Endothelial cell of umbilical vein (primary cell): ENCODE data around the gene DCK. TPM values are rescaled to one million over a fixed set of nuclear protein-coding genes. Genes with fewer than 3 reads are reported as not detected.

Experiments
- BruUV-seq: library from RNA; stranded (reverse); fragments of 400-500 nt; replicated peaks from 2 replicates; lab custom pipeline; 2021; lab: Mats Ljungman, UMichigan
- CTCF ChIA-PET: fragments of 300-600, 350-600 bp; sonication (Branson Sonifier 250); formaldehyde crosslinking; loops from one replicate; lab custom pipeline; 2021; ENCODE audit warnings: antibody characterized with exemption, inconsistent platforms; lab: Charles Lee
- POLR2A ChIA-PET: fragments of 300-600, 350-600 bp; sonication (Branson Sonifier 250); formaldehyde crosslinking; loops from one replicate; lab custom pipeline; 2021; ENCODE audit warnings: antibody characterized with exemption, inconsistent platforms; lab: Charles Lee
- DNase-seq: peaks from one replicate; pipeline ENCODE4 v3.0.0-alpha.2; 2011; ENCODE audit warnings: low read depth, low spot score
- FAIRE-seq: peaks from 2 replicates; lab custom pipeline; 2011; peaks lifted over from hg19 to GRCh38; lab: Jason Lieb, UNC
- H2AFZ ChIP-seq: 2 replicates; pipeline ENCODE4 v1.6.0; 2012; ENCODE audit warnings: low read depth, low read length, control low read depth, inconsistent platforms
- H3K27ac ChIP-seq: 2 replicates; pipeline ENCODE4 v1.5.1; 2011; ENCODE audit warnings: low read depth, mild to moderate bottlenecking, control low read depth, low read length, moderate library complexity; ENCODE audit not compliant: insufficient read depth
- H3K27me3 ChIP-seq, 2 experiments: 2 replicates each; pipeline versions ENCODE4 v1.6.0 to v1.6.1; 2011; ENCODE audit warnings: low read length in 2 of 2, mixed read lengths in 1 of 2; ENCODE audit not compliant: control insufficient read depth in 2 of 2, insufficient read depth in 2 of 2
- H3K36me3 ChIP-seq, 2 experiments: 2 replicates in 1 of 2; 3 replicates in 1 of 2; pipeline ENCODE4 v1.5.1; 2011; ENCODE audit warnings: low read length in 2 of 2, mild to moderate bottlenecking in 1 of 2, moderate library complexity in 1 of 2; ENCODE audit not compliant: control insufficient read depth in 2 of 2, insufficient read depth in 2 of 2; ENCODE audit errors: extremely low read depth in 1 of 2
- H3K4me1 ChIP-seq: 3 replicates; pipeline ENCODE4 v1.5.1; 2011; ENCODE audit warnings: mild to moderate bottlenecking, low read length; ENCODE audit not compliant: control insufficient read depth, insufficient read depth; ENCODE audit errors: extremely low read depth
- H3K4me2 ChIP-seq: 2 replicates; pipeline ENCODE4 v1.6.1; 2011; ENCODE audit warnings: low read length, control low read depth, mixed read lengths; ENCODE audit not compliant: insufficient read depth
- H3K4me3 ChIP-seq, 3 experiments: fragments of 200-600 bp in 1 of 3; sonication (generic), shearing (Covaris generic) in 1 of 3; replicated peaks in 1 of 3; 2 replicates each; pipeline ENCODE4 v1.5.1; 2011 to 2016; ENCODE audit warnings: control low read depth in 3 of 3, low read length in 3 of 3, mild to moderate bottlenecking in 2 of 3, inconsistent platforms in 1 of 3, low read depth in 1 of 3, moderate library complexity in 1 of 3; ENCODE audit not compliant: insufficient read depth in 1 of 3
- H3K79me2 ChIP-seq: 2 replicates; pipeline ENCODE4 v1.6.0; 2012; ENCODE audit warnings: low read length, inconsistent platforms; ENCODE audit not compliant: control insufficient read depth, insufficient read depth
- H3K9ac ChIP-seq: replicated peaks from 2 replicates; pipeline ENCODE3; 2011; ENCODE audit warnings: low read length, control low read depth; ENCODE audit not compliant: insufficient read depth; ENCODE audit errors: extremely low read depth
- H3K9me1 ChIP-seq: replicated peaks from 3 replicates; pipeline ENCODE4 v1.6.0; 2011; ENCODE audit warnings: mild to moderate bottlenecking, low read length; ENCODE audit not compliant: control insufficient read depth, insufficient read depth; ENCODE audit errors: extremely low read depth
- H3K9me3 ChIP-seq: replicated peaks from 2 replicates; pipeline ENCODE4 v1.5.1; 2012; ENCODE audit warnings: low read length, inconsistent platforms; ENCODE audit not compliant: control insufficient read depth, insufficient read depth
- H4K20me1 ChIP-seq: replicated peaks from 2 replicates; pipeline ENCODE3; 2011; ENCODE audit warnings: mild to moderate bottlenecking, low read length; ENCODE audit not compliant: control insufficient read depth, insufficient read depth; ENCODE audit errors: extremely low read depth
- EZH2 ChIP-seq: IDR thresholded peaks from 2 replicates; pipeline ENCODE4 v1.6.1; 2012; ENCODE audit warnings: borderline replicate concordance, low read depth, mild to moderate bottlenecking, moderate library complexity, low read length, inconsistent platforms; ENCODE audit not compliant: severe bottlenecking
- FOS ChIP-seq: IDR thresholded peaks from 2 replicates; pipeline ENCODE4 v1.6.1; 2011; ENCODE audit warnings: mild to moderate bottlenecking, low read length, moderate library complexity, borderline replicate concordance; ENCODE audit not compliant: insufficient read depth
- GATA2 ChIP-seq: IDR thresholded peaks from 2 replicates; pipeline ENCODE4 v1.7.0; 2011; ENCODE audit warnings: low read depth, mild to moderate bottlenecking, moderate library complexity, mixed read lengths, low read length; ENCODE audit not compliant: insufficient read length, insufficient read depth
- JUN ChIP-seq: IDR thresholded peaks from 2 replicates; pipeline ENCODE4 v1.6.1; 2011; ENCODE audit warnings: borderline replicate concordance, low read depth; ENCODE audit not compliant: insufficient read length, insufficient read depth
- MYC ChIP-seq: IDR thresholded peaks from one replicate; pipeline ENCODE4 v1.6.1; 2011; ENCODE audit warnings: mild to moderate bottlenecking, low read depth, low read length
- POLR2A ChIP-seq: IDR thresholded peaks from 2 replicates; pipeline ENCODE4 v1.6.1; 2012; ENCODE audit warnings: low read depth, mild to moderate bottlenecking, control low read depth, low read length
- POLR2AphosphoS5 ChIP-seq: IDR thresholded peaks from 2 replicates; pipeline ENCODE4 v1.6.1; 2012; ENCODE audit warnings: low read depth, mild to moderate bottlenecking, control low read depth, low read length, moderate library complexity; ENCODE audit not compliant: insufficient read depth
- dilution Hi-C: fragments of 300-500 bp; cut with MboI; formaldehyde crosslinking; loops from one replicate; pipeline ENCODE4 v1.15.0; 2019; ENCODE audit warnings: low sequenced_read_pairs; ENCODE audit not compliant: extremely low pct_ligation_motif_present
- intact Hi-C: fragments of 100-400 bp; cut with micrococcal nuclease; formaldehyde crosslinking; loops from one replicate; pipeline ENCODE4 v1.10.0; 2022
- polyA plus RNA-seq, 4 experiments: library from polyadenylated mRNA; depleted of rRNA in 3 of 4; stranded (reverse) in 3 of 4; unstranded in 1 of 4; fragments of >200 nt; gene quantifications; 2 replicates each; pipeline versions ENCODE4 v1.2.1 to v1.2.3, GENCODE V29; 2011 to 2012; ENCODE audit warnings: missing spikeins in 1 of 4
- total RNA-seq: library from RNA; stranded (reverse); gene quantifications from 2 replicates; pipeline ENCODE4 v1.2.3, GENCODE V29; 2021
- TF ChIP-seq, protein P1 (sequence below), 2 donors: IDR thresholded peaks; 1 replicate in 1 of 2; 2 replicates in 1 of 2; pipeline ENCODE4 v1.5.1; 2011; ENCODE audit warnings: low read length in 2 of 2, mild to moderate bottlenecking in 2 of 2, moderate library complexity in 2 of 2, control low read depth in 1 of 2, inconsistent platforms in 1 of 2, low read depth in 1 of 2; ENCODE audit not compliant: insufficient read depth in 1 of 2; ENCODE audit errors: extremely low read depth in 1 of 2
- TF ChIP-seq, protein P2 (sequence below): IDR thresholded peaks from 2 replicates; pipeline ENCODE4 v1.6.1; 2011; ENCODE audit not compliant: insufficient read depth, insufficient read length

Gene DCK
- total and polyA plus RNA-seq, 2 donors (not counting 3 experiments of a cell fraction or from before 2014, with no cell fraction given) = 4.8 to 19.9 TPM

DNA sequence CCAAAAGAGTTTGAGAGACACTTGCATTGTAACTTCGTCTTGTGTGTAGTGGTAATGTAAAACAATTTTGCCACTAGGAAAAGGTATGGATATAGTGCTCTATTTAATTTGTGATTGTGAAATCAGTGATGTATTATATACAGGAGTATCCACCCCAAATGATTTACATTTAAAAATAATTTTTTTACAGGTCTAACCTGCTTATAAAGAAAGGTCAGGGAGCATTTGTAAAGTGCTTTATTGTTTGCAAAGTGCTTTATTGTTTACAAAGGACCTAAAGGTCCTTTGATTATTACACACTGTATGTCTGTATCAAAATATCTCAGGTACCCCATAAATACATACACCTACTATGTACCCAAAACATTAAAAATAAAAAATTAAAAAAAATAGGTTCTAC, 70.3 kb downstream of the DCK start:
- no peaks in the 10 kb centered on the region for H3K27me3 ChIP-seq
- TF ChIP-seq, protein P1, sequence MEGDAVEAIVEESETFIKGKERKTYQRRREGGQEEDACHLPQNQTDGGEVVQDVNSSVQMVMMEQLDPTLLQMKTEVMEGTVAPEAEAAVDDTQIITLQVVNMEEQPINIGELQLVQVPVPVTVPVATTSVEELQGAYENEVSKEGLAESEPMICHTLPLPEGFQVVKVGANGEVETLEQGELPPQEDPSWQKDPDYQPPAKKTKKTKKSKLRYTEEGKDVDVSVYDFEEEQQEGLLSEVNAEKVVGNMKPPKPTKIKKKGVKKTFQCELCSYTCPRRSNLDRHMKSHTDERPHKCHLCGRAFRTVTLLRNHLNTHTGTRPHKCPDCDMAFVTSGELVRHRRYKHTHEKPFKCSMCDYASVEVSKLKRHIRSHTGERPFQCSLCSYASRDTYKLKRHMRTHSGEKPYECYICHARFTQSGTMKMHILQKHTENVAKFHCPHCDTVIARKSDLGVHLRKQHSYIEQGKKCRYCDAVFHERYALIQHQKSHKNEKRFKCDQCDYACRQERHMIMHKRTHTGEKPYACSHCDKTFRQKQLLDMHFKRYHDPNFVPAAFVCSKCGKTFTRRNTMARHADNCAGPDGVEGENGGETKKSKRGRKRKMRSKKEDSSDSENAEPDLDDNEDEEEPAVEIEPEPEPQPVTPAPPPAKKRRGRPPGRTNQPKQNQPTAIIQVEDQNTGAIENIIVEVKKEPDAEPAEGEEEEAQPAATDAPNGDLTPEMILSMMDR (IDR thresholded peaks at IDR 0.05; ENCODE audit: extremely low read depth in 1 of 2, insufficient read depth in 1 of 2, low read depth in 1 of 2, low read length in 2 of 2) = no peak
- TF ChIP-seq MYC (no peak), POLR2A (no peak), POLR2AphosphoS5 (no peak), JUN (no peak), GATA2 (no peak), EZH2 (no peak), FOS (no peak)
- TF ChIP-seq, protein P2, sequence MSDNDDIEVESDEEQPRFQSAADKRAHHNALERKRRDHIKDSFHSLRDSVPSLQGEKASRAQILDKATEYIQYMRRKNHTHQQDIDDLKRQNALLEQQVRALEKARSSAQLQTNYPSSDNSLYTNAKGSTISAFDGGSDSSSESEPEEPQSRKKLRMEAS = no peak
- FAIRE-seq = no peak
- H3K79me2 ChIP-seq = no peaks in the 10 kb centered on the region
- BruUV-seq = no TSS peak
- no peak overlapping the region for H3K27ac ChIP-seq
- no peak overlapping the region for H3K4me3 ChIP-seq
- DNase-seq = no peak
- ChIA-PET POLR2A (no interaction called here), CTCF (interaction anchor here (1.4 kb wide), 1 partner anchor 54 kb away, joined by 4 read pairs; no protein-coding TSS in a partner anchor)
- no peak overlapping the region for H3K4me2 ChIP-seq
- no peaks in the 10 kb centered on the region for H3K9me1 ChIP-seq
- no peak overlapping the region for H3K9ac ChIP-seq
- H3K9me3 ChIP-seq = no peaks in the 10 kb centered on the region
- no peaks in the 10 kb centered on the region for H3K4me1 ChIP-seq
- dilution Hi-C loops = no loop called here
- no peaks in the 10 kb centered on the region for H4K20me1 ChIP-seq
- no peak overlapping the region for H2AFZ ChIP-seq
- H3K36me3 ChIP-seq = no peaks in the 10 kb centered on the region
- intact Hi-C loops = no loop called here
